Measurements from ENCODE around the gene ELAVL4. TPM values are rescaled to one million over a fixed set of nuclear protein-coding genes. Genes with fewer than 3 reads are reported as not detected.

ELAVL4 gene
- total and polyA plus RNA-seq, 12 donors = 0.18 to 17.7 (median 4.3) TPM; not detected in 2

DNA sequence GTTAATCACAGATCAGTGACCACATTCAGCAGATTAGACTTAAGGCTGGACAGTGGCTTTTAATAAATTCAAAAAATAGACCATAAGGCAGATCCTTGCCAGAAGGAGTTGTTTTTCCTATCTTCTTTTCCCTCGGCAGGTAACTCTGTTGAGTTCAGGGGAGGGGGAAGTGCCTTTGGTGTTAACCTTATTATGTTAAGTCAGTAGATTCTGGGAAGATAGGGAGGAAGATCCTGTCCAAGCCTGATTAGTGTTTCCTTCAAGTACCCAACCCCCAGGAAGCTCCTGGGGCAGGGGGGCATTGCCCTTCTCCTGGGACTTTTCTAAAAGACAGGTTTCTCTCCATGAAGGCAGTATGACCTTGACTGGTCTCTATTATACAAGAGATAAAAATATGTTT is 87.4 kb downstream of the ELAVL4 start:
- no peaks in the 10 kb centered on the region for H3K27me3 ChIP-seq
- intact Hi-C loops (cut with DNase I) = no loop called here
- H3K4me3 ChIP-seq = no peak overlapping the region
- H3K27ac ChIP-seq = no peak overlapping the region
- DNase-seq = no peak
- 30 to 58% (median 46%) methylated on average over 1 of the region's 1 CpG for WGBS, 4 donors
- TF ChIP-seq, protein P1, sequence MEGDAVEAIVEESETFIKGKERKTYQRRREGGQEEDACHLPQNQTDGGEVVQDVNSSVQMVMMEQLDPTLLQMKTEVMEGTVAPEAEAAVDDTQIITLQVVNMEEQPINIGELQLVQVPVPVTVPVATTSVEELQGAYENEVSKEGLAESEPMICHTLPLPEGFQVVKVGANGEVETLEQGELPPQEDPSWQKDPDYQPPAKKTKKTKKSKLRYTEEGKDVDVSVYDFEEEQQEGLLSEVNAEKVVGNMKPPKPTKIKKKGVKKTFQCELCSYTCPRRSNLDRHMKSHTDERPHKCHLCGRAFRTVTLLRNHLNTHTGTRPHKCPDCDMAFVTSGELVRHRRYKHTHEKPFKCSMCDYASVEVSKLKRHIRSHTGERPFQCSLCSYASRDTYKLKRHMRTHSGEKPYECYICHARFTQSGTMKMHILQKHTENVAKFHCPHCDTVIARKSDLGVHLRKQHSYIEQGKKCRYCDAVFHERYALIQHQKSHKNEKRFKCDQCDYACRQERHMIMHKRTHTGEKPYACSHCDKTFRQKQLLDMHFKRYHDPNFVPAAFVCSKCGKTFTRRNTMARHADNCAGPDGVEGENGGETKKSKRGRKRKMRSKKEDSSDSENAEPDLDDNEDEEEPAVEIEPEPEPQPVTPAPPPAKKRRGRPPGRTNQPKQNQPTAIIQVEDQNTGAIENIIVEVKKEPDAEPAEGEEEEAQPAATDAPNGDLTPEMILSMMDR (IDR thresholded peaks at IDR 0.05) = no peak
- no peak for TF ChIP-seq POLR2A (IDR thresholded peaks at IDR 0.05)
- no peaks in the 10 kb centered on the region for H3K36me3 ChIP-seq (replicated peaks in 1 of 2)
- no peaks in the 10 kb centered on the region for H3K9me3 ChIP-seq (replicated peaks in 1 of 3)
- H3K4me1 ChIP-seq (replicated peaks in 1 of 2) = no peaks in the 10 kb centered on the region

DNA sequence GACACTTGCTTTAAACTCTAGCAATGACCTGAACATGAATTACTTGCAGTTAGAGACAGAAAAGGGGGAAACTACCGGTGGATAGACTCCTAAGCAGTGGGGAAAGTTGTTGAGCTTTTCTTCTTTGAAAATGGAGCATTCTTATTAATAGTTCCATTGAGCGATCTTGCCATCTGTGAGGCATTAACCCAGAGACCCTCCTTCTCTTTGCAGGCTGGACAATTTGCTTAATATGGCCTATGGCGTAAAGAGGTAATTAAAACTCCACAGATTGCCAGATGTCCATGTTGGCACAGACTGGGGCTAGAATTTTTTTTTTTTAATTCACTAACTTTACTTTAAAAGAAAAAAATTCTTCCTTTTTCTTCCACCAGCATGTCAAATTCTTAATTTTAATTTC is 88.5 kb downstream of the ELAVL4 start:
- WGBS, 4 donors = 69 to 86% (median 81%) methylated on average over 3 of the region's 3 CpGs
- no peak overlapping the region for H3K4me3 ChIP-seq
- H3K27me3 ChIP-seq = no peaks in the 10 kb centered on the region
- TF ChIP-seq, protein P1 (IDR thresholded peaks at IDR 0.05) = no peak
- no peak for TF ChIP-seq POLR2A (IDR thresholded peaks at IDR 0.05)
- no peak overlapping the region for H3K27ac ChIP-seq
- intact Hi-C loops (cut with DNase I) = no loop called here
- H3K36me3 ChIP-seq (replicated peaks in 1 of 2) = no peaks in the 10 kb centered on the region
- no peaks in the 10 kb centered on the region for H3K4me1 ChIP-seq (replicated peaks in 1 of 2)
- H3K9me3 ChIP-seq (replicated peaks in 1 of 3) = no peaks in the 10 kb centered on the region
- no peak for DNase-seq

DNA sequence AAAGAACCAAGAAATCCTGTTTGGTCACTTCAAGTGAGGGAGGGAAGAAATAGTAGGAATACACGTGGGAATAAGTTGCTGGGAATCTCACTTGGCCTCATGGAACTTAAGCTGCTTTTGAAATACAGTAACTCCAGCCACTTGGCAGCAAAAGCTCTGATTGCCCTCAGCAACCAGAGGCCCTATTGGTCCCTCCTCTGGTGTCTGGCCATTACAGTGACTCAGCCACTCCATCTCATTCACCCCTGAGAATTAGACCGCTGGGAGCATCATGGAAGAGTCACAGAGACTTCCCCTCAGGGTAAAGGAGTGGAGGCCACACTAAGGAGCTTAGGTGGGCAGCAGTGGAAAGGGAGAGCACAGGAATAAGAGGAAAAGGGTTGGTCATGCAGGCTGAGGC is 99.6 kb downstream of the ELAVL4 start:
- Histone ChIP-seq H3K36me3 (replicated peaks in 1 of 2) (no peaks in the 10 kb centered on the region), H3K27ac (no peak overlapping the region), H3K4me3 (no peak overlapping the region), H3K4me1 (replicated peaks in 1 of 2) (no peaks in the 10 kb centered on the region), H3K27me3 (no peaks in the 10 kb centered on the region), H3K9me3 (replicated peaks in 1 of 3) (no peaks in the 10 kb centered on the region)
- TF ChIP-seq, protein P1 (IDR thresholded peaks at IDR 0.05) = no peak
- no peak for TF ChIP-seq POLR2A (IDR thresholded peaks at IDR 0.05)
- 41 to 70% (median 60%) methylated on average over 2 of the region's 2 CpGs for WGBS, 4 donors
- no peak for DNase-seq
- intact Hi-C loops (cut with DNase I) = no loop called here

DNA sequence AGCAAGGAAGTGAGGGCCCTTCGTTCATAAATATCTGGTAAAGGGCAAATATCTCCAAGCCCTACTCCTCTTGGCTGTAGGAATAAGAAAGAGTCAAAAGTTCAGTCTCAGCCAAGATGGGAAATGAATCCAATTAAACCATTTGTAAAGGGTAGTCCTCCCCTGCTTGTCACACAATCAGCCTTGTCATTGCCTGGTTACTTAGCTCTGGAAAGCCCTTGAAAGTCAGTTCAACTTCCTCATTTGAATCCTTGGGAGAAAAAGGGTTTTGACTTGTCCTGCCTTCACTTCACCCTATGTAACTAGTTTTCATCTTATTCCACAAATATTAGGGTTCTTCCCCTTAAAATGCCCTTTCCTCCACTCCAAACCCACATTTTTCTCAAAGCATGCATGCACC is 100.0 kb downstream of the ELAVL4 start:
- 32 to 64% (median 52%) methylated on average over 1 of the region's 1 CpG for WGBS, 4 donors
- intact Hi-C loops (cut with DNase I) = no loop called here
- H3K27ac ChIP-seq = no peak overlapping the region

More for the DNA sequence above, 100.0 kb downstream of the ELAVL4 start:
- H3K4me1 ChIP-seq (replicated peaks in 1 of 2) = no peaks in the 10 kb centered on the region
- no peaks in the 10 kb centered on the region for H3K27me3 ChIP-seq
- TF ChIP-seq POLR2A (IDR thresholded peaks at IDR 0.05) = no peak
- TF ChIP-seq, protein P1 (IDR thresholded peaks at IDR 0.05) = no peak
- no peak overlapping the region for H3K4me3 ChIP-seq
- DNase-seq = no peak
- H3K36me3 ChIP-seq (replicated peaks in 1 of 2) = no peaks in the 10 kb centered on the region
- H3K9me3 ChIP-seq (replicated peaks in 1 of 3) = no peaks in the 10 kb centered on the region

Measured in adrenal gland (tissue), 12 donors.